Right lung (tissue), 5 donors: Measurements from ENCODE around the gene RBM45. TPM values are rescaled to one million over a fixed set of nuclear protein-coding genes. Genes with fewer than 3 reads are reported as not detected.

Source experiments
- DNase-seq, 2 donors: peaks; one replicate each; pipeline ENCODE4 v3.0.0-alpha.2; 2013
- polyA plus RNA-seq, 5 donors: library from polyadenylated mRNA; unstranded; fragments of 120-200 nt; gene quantifications; one replicate each; pipeline versions ENCODE4 v1.2.1 to v1.2.3, GENCODE V29; 2013; ENCODE audit warnings: inconsistent platforms in 1 of 5, low replicate concordance in 1 of 5; ENCODE audit not compliant: insufficient read length in 5 of 5, insufficient read depth in 1 of 5

Gene RBM45
- polyA plus RNA-seq, 5 donors = 19.2 to 31.2 (median 25.9) TPM

- no peak for DNase-seq
These were observed 45.3 kb downstream of the RBM45 start for GRCh38 chr2:178157574-178157973.

- DNase-seq = no peak
These were observed 47.7 kb downstream of the RBM45 start for GRCh38 chr2:178159966-178160365.

GRCh38 chr2:178160601-178161000 is 48.4 kb downstream of the RBM45 start:
- DNase-seq = no peak

- no peak for DNase-seq
These were observed 51.2 kb downstream of the RBM45 start for GRCh38 chr2:178163395-178163794.

GRCh38 chr2:178163911-178164310 is 51.7 kb downstream of the RBM45 start:
- DNase-seq = no peak

- DNase-seq = no peak
These were observed 61.4 kb downstream of the RBM45 start for GRCh38 chr2:178173657-178174056.

GRCh38 chr2:178177066-178177679 is 64.9 kb downstream of the RBM45 start:
- no peak for DNase-seq

Other genes with a start within 250 kb of the RBM45 start
- under 1 TPM; 0.18 to 0.37 (median 0.25) TPM for gene PDE11A, start 39.7 kb upstream of the RBM45 start, polyA plus RNA-seq
- 1 to 10 TPM; 3.1 to 6.7 (median 5.7) TPM for gene OSBPL6, start 82.1 kb downstream of the RBM45 start, polyA plus RNA-seq